ENCODE measurements around the gene RRP1B. TPM values are rescaled to one million over a fixed set of nuclear protein-coding genes. Genes with fewer than 3 reads are reported as not detected.

The RRP1B gene
- total and polyA plus RNA-seq, 9 of the 15 experiments (the other 6 are each of a cell fraction or from before 2014, with no cell fraction given) = 6.8 to 66.6 (median 41.9) TPM

DNA sequence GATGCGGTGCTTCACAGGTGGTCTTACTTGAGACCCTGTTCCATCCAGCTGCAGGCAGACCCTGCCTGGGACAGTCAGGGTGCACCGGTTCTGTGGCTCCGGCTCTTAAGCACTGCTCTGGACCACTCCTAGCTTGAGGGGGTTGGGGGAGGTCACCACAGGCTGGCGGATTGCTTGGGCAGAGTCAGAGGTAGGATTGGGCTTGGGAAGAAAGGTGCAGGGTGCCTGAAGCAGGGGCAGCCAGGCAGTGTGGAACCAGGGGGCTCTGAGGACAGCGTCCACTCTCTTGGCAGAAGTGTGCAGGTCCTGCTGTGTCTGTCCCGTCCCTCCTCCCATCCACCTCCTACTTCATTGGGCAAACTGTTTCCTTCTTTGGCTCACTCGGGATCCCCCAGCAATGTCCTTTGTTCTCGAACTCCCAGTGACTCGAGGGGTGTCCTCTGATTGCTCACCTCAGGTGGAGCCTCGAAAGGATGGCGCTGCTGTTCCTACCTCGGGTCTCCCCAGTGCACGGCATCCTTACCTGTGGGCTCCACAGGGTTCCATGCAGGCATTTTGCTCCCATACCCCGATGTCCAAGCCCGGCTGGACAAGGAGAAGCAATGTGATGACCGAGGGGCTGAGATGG lies 61.3 kb downstream of the RRP1B start (continued):
- no peak for TF ChIP-seq ZNF699 (CRISPR knock-in tag; IDR thresholded peaks at IDR 0.05; ENCODE audit: insufficient replicate concordance)
- no peak for TF ChIP-seq SNRNP70 (optimal IDR thresholded peaks at IDR 0.05; ENCODE audit: low read depth, low read length)
- TF ChIP-seq PHTF2 (CRISPR knock-in tag; IDR thresholded peaks at IDR 0.05) = no peak
- TF ChIP-seq ZNF507 (tag; conservative IDR thresholded peaks at IDR 0.05) = no peak
- TF ChIP-seq, protein P1, sequence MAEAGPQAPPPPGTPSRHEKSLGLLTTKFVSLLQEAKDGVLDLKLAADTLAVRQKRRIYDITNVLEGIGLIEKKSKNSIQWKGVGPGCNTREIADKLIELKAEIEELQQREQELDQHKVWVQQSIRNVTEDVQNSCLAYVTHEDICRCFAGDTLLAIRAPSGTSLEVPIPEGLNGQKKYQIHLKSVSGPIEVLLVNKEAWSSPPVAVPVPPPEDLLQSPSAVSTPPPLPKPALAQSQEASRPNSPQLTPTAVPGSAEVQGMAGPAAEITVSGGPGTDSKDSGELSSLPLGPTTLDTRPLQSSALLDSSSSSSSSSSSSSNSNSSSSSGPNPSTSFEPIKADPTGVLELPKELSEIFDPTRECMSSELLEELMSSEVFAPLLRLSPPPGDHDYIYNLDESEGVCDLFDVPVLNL (CRISPR knock-in tag; IDR thresholded peaks at IDR 0.05; ENCODE audit: low read depth) = peak; percentile 55; the same call in 1 of the 2 replicates
- TF ChIP-seq, protein P2, sequence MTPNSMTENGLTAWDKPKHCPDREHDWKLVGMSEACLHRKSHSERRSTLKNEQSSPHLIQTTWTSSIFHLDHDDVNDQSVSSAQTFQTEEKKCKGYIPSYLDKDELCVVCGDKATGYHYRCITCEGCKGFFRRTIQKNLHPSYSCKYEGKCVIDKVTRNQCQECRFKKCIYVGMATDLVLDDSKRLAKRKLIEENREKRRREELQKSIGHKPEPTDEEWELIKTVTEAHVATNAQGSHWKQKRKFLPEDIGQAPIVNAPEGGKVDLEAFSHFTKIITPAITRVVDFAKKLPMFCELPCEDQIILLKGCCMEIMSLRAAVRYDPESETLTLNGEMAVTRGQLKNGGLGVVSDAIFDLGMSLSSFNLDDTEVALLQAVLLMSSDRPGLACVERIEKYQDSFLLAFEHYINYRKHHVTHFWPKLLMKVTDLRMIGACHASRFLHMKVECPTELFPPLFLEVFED (CRISPR knock-in tag; conservative IDR thresholded peaks at IDR 0.05) = no peak
- TF ChIP-seq, protein P3, sequence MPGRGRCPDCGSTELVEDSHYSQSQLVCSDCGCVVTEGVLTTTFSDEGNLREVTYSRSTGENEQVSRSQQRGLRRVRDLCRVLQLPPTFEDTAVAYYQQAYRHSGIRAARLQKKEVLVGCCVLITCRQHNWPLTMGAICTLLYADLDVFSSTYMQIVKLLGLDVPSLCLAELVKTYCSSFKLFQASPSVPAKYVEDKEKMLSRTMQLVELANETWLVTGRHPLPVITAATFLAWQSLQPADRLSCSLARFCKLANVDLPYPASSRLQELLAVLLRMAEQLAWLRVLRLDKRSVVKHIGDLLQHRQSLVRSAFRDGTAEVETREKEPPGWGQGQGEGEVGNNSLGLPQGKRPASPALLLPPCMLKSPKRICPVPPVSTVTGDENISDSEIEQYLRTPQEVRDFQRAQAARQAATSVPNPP (IDR thresholded peaks at IDR 0.05; ENCODE audit: borderline replicate concordance, insufficient read depth, insufficient read length) = no peak
- TF ChIP-seq PRMT5 (CRISPR knock-in tag; IDR thresholded peaks at IDR 0.05) = no peak
- no peak for TF ChIP-seq U2AF2 (optimal IDR thresholded peaks at IDR 0.05; ENCODE audit: low read depth, low read length)
- TF ChIP-seq CBX5 (IDR thresholded peaks at IDR 0.05; ENCODE audit: borderline replicate concordance, low read depth) = no peak
- TF ChIP-seq POLR2G (IDR thresholded peaks at IDR 0.05; ENCODE audit: low read depth, low read length) = peak; percentile 56
- TF ChIP-seq CC2D1A (IDR thresholded peaks at IDR 0.05) = no peak

Measured in K562 (cell line).